RWPE2 (cell line): Measurements from ENCODE around the gene SYMPK.

ENCODE experiments used
- ATAC-seq: fragments of 200-7000 bp; cut with Tn5 transposase; 3 replicates; pipeline ENCODE4 v1.9.1; 2021; ENCODE audit warnings: low read depth
- DNase-seq: peaks from one replicate; pipeline ENCODE4 v3.0.0-alpha.2; 2020; ENCODE audit warnings: low spot score
- H3K27ac ChIP-seq: fragments of 450-650 bp; 2 replicates; pipeline ENCODE4 v1.5.1; 2017; ENCODE audit warnings: mild to moderate bottlenecking; ENCODE audit not compliant: poor library complexity, severe bottlenecking
- H3K27me3 ChIP-seq: fragments of 250-450 bp; sonication (Bioruptor Pico); 2 replicates; pipeline ENCODE4 v1.5.1; 2021; ENCODE audit warnings: mild to moderate bottlenecking, moderate library complexity; ENCODE audit not compliant: insufficient read depth, poor library complexity, severe bottlenecking
- H3K36me3 ChIP-seq: fragments of 250-450 bp; sonication (Bioruptor Pico); 2 replicates; pipeline ENCODE4 v1.5.1; 2020; ENCODE audit warnings: low read depth, mild to moderate bottlenecking, moderate library complexity
- H3K4me1 ChIP-seq: fragments of 250-450 bp; sonication (Bioruptor Pico); 2 replicates; pipeline ENCODE4 v1.5.1; 2021; ENCODE audit warnings: mild to moderate bottlenecking, moderate library complexity; ENCODE audit not compliant: insufficient read depth, poor library complexity, severe bottlenecking
- H3K4me3 ChIP-seq: fragments of 250-450 bp; sonication (Bioruptor Pico); 2 replicates; pipeline ENCODE4 v1.5.1; 2021; ENCODE audit warnings: mild to moderate bottlenecking, moderate library complexity; ENCODE audit not compliant: severe bottlenecking
- H3K9me3 ChIP-seq: fragments of 250-450 bp; sonication (Bioruptor Pico); 2 replicates; pipeline ENCODE4 v1.5.1; 2021; ENCODE audit warnings: mild to moderate bottlenecking, moderate library complexity; ENCODE audit not compliant: severe bottlenecking
- CTCF ChIP-seq: fragments of 450-650 bp; IDR thresholded peaks from one replicate; pipeline ENCODE4 v1.5.1; 2017; ENCODE audit warnings: mild to moderate bottlenecking, moderate library complexity; ENCODE audit not compliant: poor library complexity, severe bottlenecking

SYMPK gene

GRCh38 chr19:45828945-45829344, 34.0 kb downstream of the SYMPK start:
- Histone ChIP-seq H3K27me3 (no peaks in the 10 kb centered on the region), H3K9me3 (no peaks in the 10 kb centered on the region), H3K4me1 (peaks cover 5% of the 10 kb centered on the region), H3K36me3 (peaks cover 83% of the 10 kb centered on the region), H3K4me3 (no peak overlapping the region), H3K27ac (no peak overlapping the region)
- DNase-seq (no peak), ATAC-seq (no peak)
- no peak for TF ChIP-seq CTCF

DNA sequence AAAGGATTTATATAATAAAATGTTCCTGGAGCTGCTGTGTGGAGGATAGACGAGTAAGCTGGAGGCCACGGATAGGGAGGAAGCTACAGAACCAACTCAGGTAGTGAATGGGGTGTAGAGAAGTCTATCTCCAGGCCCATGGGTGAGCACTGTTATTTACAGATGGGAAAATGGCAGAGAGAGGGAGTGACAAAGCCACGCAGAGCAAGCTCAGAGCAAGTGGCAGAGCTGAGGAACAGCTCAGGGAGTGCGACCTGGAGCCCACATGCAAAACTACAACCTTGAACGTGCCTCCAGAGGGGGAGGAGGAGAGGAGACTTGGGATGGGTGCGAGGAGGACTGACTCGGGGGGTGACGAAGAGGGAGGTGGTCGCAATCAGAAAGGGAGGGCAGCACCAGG, 34.4 kb downstream of the SYMPK start:
- Histone ChIP-seq H3K4me3 (no peak overlapping the region), H3K27ac (no peak overlapping the region), H3K36me3 (peaks cover 79% of the 10 kb centered on the region), H3K4me1 (peaks cover 5% of the 10 kb centered on the region), H3K27me3 (no peaks in the 10 kb centered on the region), H3K9me3 (no peaks in the 10 kb centered on the region)
- no peak for DNase-seq
- no peak for TF ChIP-seq CTCF
- ATAC-seq = no peak

- H3K4me3 ChIP-seq = no peak overlapping the region
- no peaks in the 10 kb centered on the region for H3K27me3 ChIP-seq
- no peak overlapping the region for H3K27ac ChIP-seq
- no peaks in the 10 kb centered on the region for H3K9me3 ChIP-seq
- peaks cover 5% of the 10 kb centered on the region for H3K4me1 ChIP-seq
- ATAC-seq = no peak
- no peak for TF ChIP-seq CTCF
- peaks cover 72% of the 10 kb centered on the region for H3K36me3 ChIP-seq
- no peak for DNase-seq
These were observed 35.4 kb downstream of the SYMPK start for GRCh38 chr19:45827459-45828093.

GRCh38 chr19:45826934-45827333, 36.0 kb downstream of the SYMPK start:
- no peak for ATAC-seq

More at GRCh38 chr19:45826934-45827333, 36.0 kb downstream of the SYMPK start:
- DNase-seq = no peak
- TF ChIP-seq CTCF = no peak
- no peak overlapping the region for H3K4me3 ChIP-seq
- no peaks in the 10 kb centered on the region for H3K27me3 ChIP-seq
- no peaks in the 10 kb centered on the region for H3K9me3 ChIP-seq
- no peak overlapping the region for H3K27ac ChIP-seq
- peaks cover 65% of the 10 kb centered on the region for H3K36me3 ChIP-seq
- peaks cover 5% of the 10 kb centered on the region for H3K4me1 ChIP-seq
